NK-92 (cell line): ENCODE measurements around the gene QSOX1.

ENCODE experiments used
- DNase-seq: peaks from one replicate; lab custom pipeline; 2025; ENCODE audit not compliant: unreplicated experiment; lab: John Stamatoyannopoulos, UW

Gene QSOX1

DNA sequence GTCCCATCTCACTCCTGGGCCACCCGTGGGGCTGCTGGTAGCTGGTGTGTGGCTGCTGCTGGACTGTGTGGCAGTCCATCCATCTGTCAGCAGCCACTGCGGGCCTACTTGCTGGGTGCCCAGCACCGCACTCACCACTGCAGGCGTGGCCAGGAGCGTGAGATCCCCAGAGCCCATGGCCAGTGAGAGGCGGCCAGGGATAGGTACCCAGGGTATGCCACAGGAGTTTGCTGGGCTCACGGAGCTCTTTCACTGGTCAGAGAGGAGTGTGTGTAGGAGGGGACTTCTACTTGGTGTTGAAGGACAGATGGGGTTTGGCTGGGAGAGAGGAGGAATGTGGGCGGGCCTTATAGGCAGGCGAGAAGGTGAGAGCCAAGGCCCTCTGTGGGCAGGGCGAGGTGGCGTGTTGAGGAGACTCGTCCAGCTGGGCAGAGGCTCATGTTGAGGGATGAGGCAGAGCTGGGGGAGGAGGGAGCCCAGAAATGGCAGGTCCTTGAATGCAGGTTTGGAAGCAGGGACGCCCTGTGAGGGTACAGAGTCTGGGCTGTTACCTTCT is 15.0 kb downstream of the QSOX1 start:
- DNase-seq: no peak

DNA sequence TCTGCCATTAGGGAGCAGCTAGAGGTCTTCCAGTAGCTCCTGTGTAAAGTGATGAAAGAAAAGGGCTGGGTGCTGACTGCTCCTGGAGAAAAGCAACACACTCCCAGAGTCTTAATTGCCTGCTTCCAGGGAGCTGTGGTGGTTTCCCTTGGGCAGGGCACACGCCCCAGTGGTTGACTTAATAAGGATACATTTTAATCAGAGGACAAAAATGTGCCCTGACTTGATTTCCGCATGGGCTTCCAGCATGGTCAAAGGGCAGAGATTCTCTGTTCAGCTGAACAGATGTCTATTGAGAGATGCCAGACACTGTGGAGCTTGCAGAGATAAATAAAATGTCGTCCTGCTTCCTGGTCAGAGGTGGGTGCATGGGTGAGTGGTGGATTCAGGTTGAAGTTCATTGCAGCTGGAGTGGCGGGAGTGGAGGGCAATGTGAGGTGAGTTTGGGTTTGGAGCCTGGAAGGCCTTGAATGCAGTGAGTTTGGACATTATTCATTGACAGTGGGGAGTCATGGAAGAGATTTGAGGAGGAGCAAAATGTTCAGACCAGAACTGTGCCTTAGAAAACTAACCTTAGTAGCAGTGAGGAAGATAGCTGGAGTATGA is 16.0 kb downstream of the QSOX1 start:
- no peak for DNase-seq

GRCh38 chr1:180171691-180172090 is 17.0 kb downstream of the QSOX1 start:
- DNase-seq: no peak

GRCh38 chr1:180173451-180173850 is 18.8 kb downstream of the QSOX1 start:
- DNase-seq: no peak

DNA sequence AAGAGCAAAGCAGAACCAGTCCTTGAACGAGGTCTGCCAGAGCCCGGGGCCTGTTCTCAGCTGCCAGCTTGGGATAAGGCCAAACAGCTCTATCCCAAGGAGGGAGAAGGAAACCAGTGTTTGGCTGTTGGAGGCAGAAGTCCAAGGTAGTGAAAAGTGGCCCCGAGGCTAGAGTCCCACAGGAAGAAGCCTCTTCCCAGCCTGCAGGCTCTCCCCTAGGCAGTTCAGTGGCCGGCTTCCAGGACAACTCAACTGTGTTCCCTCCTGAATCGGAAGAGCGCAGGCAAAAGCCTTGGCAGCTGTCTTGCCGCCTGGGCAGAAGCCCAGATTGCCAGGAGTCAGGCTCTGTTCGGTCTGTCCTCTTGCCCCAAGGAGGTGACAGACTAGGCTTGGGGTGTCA is 19.3 kb downstream of the QSOX1 start:
- DNase-seq: no peak

DNA sequence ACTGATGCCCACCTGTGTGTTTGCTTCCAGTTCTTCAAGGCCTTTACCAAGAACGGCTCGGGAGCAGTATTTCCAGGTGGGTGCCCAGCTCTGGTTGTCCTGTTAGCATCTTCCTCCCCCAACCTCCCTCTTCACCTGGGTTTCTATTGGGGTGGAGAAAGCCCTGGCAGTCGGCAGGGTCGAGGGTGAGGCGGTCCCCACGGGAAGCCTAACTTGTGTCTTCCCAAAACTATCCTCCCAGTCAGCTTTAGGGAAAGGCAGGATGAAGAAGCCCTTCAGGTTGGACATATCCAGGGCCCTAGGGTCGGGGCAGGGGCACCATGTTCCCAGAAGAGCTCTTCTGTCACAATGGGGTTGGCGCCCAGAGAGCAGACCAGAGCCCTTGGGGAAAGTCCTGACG is 20.6 kb downstream of the QSOX1 start:
- no peak for DNase-seq

DNA sequence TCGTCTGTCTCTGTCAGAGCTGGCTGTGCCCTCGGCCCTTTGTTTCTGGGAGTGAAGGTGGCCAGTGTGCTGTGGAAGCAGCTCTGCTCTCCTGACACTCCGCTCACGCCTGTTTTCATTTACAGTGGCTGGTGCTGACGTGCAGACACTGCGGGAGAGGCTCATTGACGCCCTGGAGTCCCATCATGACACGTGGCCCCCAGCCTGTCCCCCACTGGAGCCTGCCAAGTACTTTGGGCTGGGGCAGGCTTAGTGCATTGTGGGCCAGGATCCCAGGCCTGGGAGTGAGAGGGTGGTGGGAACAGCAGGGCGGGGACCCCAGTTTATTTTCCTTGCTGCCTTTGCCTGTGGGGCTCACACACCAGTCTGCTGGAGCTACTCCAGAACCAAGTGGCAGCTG is 21.1 kb downstream of the QSOX1 start:
- no peak for DNase-seq

DNA sequence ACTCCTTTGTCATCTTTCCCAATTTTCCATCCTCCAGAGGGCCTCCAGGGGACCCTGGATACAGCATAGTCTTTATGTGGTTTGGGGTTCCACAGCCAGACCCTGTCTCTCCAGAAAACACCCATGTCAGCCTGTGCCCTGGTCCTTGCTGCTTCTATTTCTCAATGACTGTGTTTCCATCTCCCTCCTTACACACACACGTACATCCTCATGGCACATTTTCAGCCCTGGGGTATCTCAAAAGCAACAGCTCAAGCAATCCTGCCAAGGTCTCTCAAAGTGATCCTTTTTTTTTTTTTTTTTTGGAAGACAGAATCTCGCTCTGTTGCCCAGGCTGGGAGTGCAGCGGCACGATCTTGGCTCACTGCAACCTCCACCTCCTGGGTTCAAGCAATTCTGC is 22.3 kb downstream of the QSOX1 start:
- DNase-seq: no peak

DNA sequence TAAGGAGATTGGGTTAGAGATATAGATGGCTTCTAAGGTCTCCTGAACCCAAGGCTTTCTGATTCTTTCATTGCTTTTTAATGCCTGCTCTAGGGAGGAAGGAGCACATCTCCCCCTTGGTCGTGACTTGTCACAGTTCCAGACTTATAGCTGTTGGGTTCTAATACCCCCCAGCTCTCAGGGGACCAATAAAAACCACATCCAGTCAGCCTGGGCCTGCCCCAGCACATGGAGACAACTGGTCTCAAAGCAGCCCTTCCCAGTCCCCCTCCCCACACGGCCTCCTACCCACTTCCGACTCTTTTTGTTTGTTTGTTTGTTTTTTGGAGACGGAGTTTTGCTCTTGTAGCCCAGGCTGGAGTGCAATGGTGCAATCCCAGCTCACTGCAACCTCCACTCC is 23.3 kb downstream of the QSOX1 start:
- no peak for DNase-seq

GRCh38 chr1:180178511-180179161 is 24.0 kb downstream of the QSOX1 start:
- DNase-seq: no peak

GRCh38 chr1:180179162-180179957 is 24.7 kb downstream of the QSOX1 start:
- DNase-seq: no peak

- DNase-seq: no peak
Measured at GRCh38 chr1:180181048-180181447, 26.4 kb downstream of the QSOX1 start.

GRCh38 chr1:180181996-180182642 is 27.4 kb downstream of the QSOX1 start:
- no peak for DNase-seq

GRCh38 chr1:180182643-180183311 is 28.1 kb downstream of the QSOX1 start:
- no peak for DNase-seq

- no peak for DNase-seq
Measured at GRCh38 chr1:180183426-180183825, 28.8 kb downstream of the QSOX1 start.

DNA sequence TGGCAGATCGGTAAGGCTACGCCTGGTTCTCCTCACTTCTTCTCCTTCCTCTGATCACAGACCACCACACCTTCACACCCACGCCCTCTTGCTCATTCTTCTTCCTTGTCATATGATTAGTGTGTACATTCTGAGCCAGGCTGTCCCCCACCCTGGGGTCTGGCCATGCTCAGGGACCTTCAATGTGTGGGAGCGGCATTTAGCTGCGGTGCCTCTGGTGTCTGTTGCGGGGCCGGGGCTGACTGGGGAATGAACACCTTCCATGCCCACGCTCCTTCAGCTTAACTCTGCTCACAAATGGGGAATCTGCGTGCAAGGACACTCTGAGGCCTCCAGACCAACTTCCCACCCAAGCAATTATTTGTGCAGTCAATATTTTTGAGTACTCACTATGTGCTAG is 29.4 kb downstream of the QSOX1 start:
- no peak for DNase-seq

DNA sequence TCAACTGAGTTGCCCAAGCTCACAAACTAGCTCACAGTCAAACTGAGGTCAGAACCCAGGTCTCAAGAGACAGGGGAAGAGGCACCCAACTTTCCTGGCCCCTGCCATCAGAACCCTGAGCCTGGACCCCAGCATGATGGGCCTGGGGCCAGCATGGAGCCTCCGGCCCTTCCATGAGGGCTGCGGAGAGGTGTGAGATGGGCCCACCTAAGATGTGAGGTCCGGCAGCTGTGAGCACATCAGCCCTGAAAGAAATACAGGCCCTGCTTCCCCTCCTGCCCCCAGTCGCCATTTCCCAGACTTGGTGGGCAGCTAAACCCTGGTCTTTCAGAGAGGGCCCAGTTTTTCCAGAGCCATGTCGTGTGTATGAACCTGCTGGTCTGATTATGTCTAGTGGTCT is 30.6 kb downstream of the QSOX1 start:
- DNase-seq: no peak

DNA sequence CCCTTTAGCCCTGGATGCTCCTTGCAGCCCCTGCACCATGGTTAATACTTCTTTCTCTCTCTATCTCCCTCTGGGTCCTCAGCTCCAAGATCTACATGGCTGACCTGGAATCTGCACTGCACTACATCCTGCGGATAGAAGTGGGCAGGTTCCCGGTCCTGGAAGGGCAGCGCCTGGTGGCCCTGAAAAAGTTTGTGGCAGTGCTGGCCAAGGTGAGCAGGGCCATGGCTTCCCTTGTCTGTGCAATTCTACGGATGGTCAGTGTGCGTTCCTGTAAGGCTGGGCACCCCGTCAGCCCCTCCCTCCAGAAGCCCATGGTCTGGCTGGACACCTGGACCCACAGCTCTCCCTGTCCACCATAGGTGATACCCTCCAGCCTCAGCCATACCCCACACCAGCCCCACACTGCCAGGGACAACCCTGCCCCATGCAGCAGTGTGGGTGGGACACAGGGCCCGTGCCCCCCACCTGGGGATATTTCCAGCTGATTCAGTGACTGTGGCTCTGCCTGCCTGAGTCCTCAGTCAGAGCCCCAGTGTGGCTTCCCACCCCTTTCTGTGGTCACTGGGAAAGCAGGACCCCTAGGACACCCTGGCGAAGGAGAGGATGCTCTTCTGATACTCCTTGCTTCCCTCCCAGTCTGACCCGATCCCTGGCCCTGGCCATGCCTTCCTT is 31.4 kb downstream of the QSOX1 start:
- DNase-seq: no peak

DNA sequence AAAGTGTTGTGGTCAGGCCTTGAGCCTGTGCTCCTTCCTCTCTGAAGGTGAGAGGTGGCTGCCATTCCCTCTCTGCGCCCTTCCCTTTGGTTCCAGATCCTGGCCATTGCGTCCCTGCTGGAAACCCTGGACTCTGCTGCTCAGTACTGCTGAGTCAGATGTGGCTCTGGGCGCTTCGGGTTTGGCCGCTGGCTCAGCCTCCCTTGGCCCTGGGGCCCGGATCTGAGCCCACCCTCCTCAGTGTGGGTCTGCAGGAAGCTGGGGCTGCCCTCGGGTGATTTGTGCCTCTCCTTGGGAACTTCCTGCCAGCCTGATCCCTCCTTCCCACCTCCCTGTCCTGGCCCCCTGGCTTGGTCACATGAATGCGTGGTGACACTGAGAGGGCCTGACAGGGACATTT is 32.2 kb downstream of the QSOX1 start:
- DNase-seq: no peak

DNA sequence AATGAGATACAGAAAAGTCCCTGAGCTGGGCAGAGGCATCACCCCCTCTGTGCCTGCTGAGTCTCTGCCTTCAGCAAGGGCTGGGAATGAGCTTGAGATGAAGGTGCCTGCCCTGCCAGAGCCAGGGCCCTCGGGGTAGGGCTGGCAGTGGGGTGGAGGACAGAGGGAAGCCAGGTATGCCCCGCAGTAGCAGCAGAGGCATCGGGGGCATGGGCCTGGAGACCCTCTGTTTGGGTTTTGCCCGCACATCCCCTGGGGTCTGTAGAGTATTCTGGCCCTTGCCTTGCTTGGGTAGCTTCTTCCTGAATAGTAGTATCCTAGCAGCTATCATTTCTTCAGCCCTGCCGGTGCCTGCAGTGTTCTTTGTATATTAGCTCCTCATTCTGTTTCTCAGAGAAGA is 33.0 kb downstream of the QSOX1 start:
- no peak for DNase-seq
